Keratinocyte (primary cell): ENCODE results near the gene ZFYVE28. TPM values are rescaled to one million over a fixed set of nuclear protein-coding genes. Genes with fewer than 3 reads are reported as not detected.

Experiments
- DNase-seq: peaks from one replicate; pipeline ENCODE4 v3.0.0-alpha.2; 2011; ENCODE audit warnings: low read depth, missing footprints, low spot score
- FAIRE-seq: peaks from 2 replicates; lab custom pipeline; 2011; peaks lifted over from hg19 to GRCh38; lab: Jason Lieb, UNC
- H2AFZ ChIP-seq: 2 replicates; pipeline ENCODE4 v1.6.0; 2012; ENCODE audit warnings: low read length, control low read depth, inconsistent platforms; ENCODE audit not compliant: control insufficient read depth
- H3K27ac ChIP-seq: 2 replicates; pipeline ENCODE4 v1.5.1; 2011; ENCODE audit warnings: low read length; ENCODE audit not compliant: control insufficient read depth, insufficient read depth
- H3K27me3 ChIP-seq: 3 replicates; pipeline ENCODE4 v1.6.0; 2011; ENCODE audit warnings: low read length; ENCODE audit not compliant: control insufficient read depth, insufficient read depth; ENCODE audit errors: extremely low read depth
- H3K36me3 ChIP-seq, 2 experiments: 2 replicates in 1 of 2; 3 replicates in 1 of 2; pipeline ENCODE4 v1.5.1; 2011; ENCODE audit warnings: low read length in 2 of 2, mild to moderate bottlenecking in 1 of 2; ENCODE audit not compliant: control insufficient read depth in 2 of 2, insufficient read depth in 2 of 2; ENCODE audit errors: extremely low read depth in 1 of 2
- H3K4me1 ChIP-seq: 3 replicates; pipeline ENCODE4 v1.5.1; 2011; ENCODE audit warnings: low read length; ENCODE audit not compliant: control insufficient read depth, insufficient read depth; ENCODE audit errors: extremely low read depth
- H3K4me2 ChIP-seq: 3 replicates; pipeline ENCODE4 v1.6.0; 2011; ENCODE audit warnings: low read depth, low read length; ENCODE audit not compliant: control insufficient read depth, insufficient read depth; ENCODE audit errors: extremely low read depth
- H3K4me3 ChIP-seq, 3 experiments: fragments of 200-600 bp in 1 of 3; sonication (generic) in 1 of 3; 2 replicates in 2 of 3; 3 replicates in 1 of 3; pipeline ENCODE4 v1.5.1; 2011 to 2016; ENCODE audit warnings: low read length in 3 of 3, mild to moderate bottlenecking in 3 of 3, control low read depth in 2 of 3, inconsistent platforms in 1 of 3, low read depth in 1 of 3, mixed read lengths in 1 of 3, mixed run types in 1 of 3, moderate library complexity in 1 of 3; ENCODE audit not compliant: control insufficient read depth in 2 of 3, insufficient read depth in 2 of 3; ENCODE audit errors: extremely low read depth in 1 of 3
- H3K79me2 ChIP-seq: 2 replicates; pipeline ENCODE4 v1.6.0; 2012; ENCODE audit warnings: low read length; ENCODE audit not compliant: control insufficient read depth, insufficient read depth
- H3K9ac ChIP-seq: 3 replicates; pipeline ENCODE4 v1.6.0; 2011; ENCODE audit warnings: low read length; ENCODE audit not compliant: control insufficient read depth, insufficient read depth; ENCODE audit errors: extremely low read depth
- H3K9me1 ChIP-seq: 3 replicates; pipeline ENCODE4 v1.6.0; 2011; ENCODE audit warnings: low read length; ENCODE audit not compliant: control insufficient read depth, insufficient read depth; ENCODE audit errors: extremely low read depth
- H3K9me3 ChIP-seq: 2 replicates; pipeline ENCODE4 v1.5.1; 2012; ENCODE audit warnings: low read depth, low read length; ENCODE audit not compliant: control insufficient read depth
- H4K20me1 ChIP-seq: 3 replicates; pipeline ENCODE4 v1.6.0; 2011; ENCODE audit warnings: low read length; ENCODE audit not compliant: control insufficient read depth, insufficient read depth; ENCODE audit errors: extremely low read depth
- CTCF ChIP-seq, 3 experiments: IDR thresholded peaks in 1 of 3; conservative IDR thresholded peaks in 1 of 3; optimal IDR thresholded peaks in 1 of 3; 2 replicates in 2 of 3; 3 replicates in 1 of 3; pipeline versions ENCODE3 to v1.5.1; 2011; ENCODE audit warnings: low read length in 3 of 3, mild to moderate bottlenecking in 3 of 3, moderate library complexity in 2 of 3, control low read depth in 1 of 3, inconsistent platforms in 1 of 3; ENCODE audit not compliant: insufficient read depth in 2 of 3; ENCODE audit errors: extremely low read depth in 1 of 3
- EZH2 ChIP-seq: IDR thresholded peaks from one replicate; pipeline ENCODE4 v1.6.1; 2012; ENCODE audit warnings: inconsistent platforms, mild to moderate bottlenecking, low read length, moderate library complexity
- dilution Hi-C: fragments of 300-500 bp; cut with MboI; formaldehyde crosslinking; loops from one replicate; pipeline ENCODE4 v1.7.0; 2020; ENCODE audit warnings: low sequenced_read_pairs; ENCODE audit not compliant: extremely low pct_ligation_motif_present
- polyA plus RNA-seq, 5 experiments: library from polyadenylated mRNA; depleted of rRNA in 3 of 5; stranded (reverse) in 3 of 5; stranded (forward) in 1 of 5; unstranded in 1 of 5; fragments of >200 nt; gene quantifications; 1 replicate in 1 of 5; 2 replicates in 3 of 5; 3 replicates in 1 of 5; pipeline versions ENCODE4 v1.2.1 to v1.2.3, GENCODE V29; 2011 to 2012; ENCODE audit warnings: missing spikeins in 2 of 5, low read depth in 1 of 5, low replicate concordance in 1 of 5

Gene ZFYVE28
- polyA plus RNA-seq, 1 donor (not counting 4 experiments of a cell fraction or from before 2014, with no cell fraction given): 0.33 TPM

- Histone ChIP-seq H3K4me2 (no peak overlapping the region), H3K4me3 (no peak overlapping the region), H3K9me3 (no peaks in the 10 kb centered on the region), H3K27ac (no peak overlapping the region), H3K4me1 (peaks cover 6% of the 10 kb centered on the region), H2AFZ (no peak overlapping the region), H3K9ac (no peak overlapping the region), H3K79me2 (no peaks in the 10 kb centered on the region), H3K36me3 (no peaks in the 10 kb centered on the region), H3K9me1 (peaks cover 3% of the 10 kb centered on the region), H3K27me3 (no peaks in the 10 kb centered on the region), H4K20me1 (no peaks in the 10 kb centered on the region)
- no peak for FAIRE-seq
- DNase-seq: no peak
- dilution Hi-C loops: no loop called here
- TF ChIP-seq CTCF (optimal IDR thresholded peaks at IDR 0.05 in 1 of 3, IDR thresholded peaks at IDR 0.05 in 1 of 3, conservative IDR thresholded peaks at IDR 0.05 in 1 of 3; ENCODE audit: extremely low read depth in 1 of 3, insufficient read depth in 2 of 3, low read length in 3 of 3) (no peak), EZH2 (no peak)
Observed at GRCh38 chr4:2331519-2332200, 86.8 kb downstream of the ZFYVE28 start.

- Histone ChIP-seq H3K27ac (no peak overlapping the region), H3K36me3 (no peaks in the 10 kb centered on the region), H3K9me3 (no peaks in the 10 kb centered on the region), H2AFZ (no peak overlapping the region), H3K9ac (no peak overlapping the region), H3K4me2 (no peak overlapping the region), H3K9me1 (peaks cover 3% of the 10 kb centered on the region), H4K20me1 (no peaks in the 10 kb centered on the region), H3K27me3 (no peaks in the 10 kb centered on the region), H3K4me3 (no peak overlapping the region), H3K79me2 (no peaks in the 10 kb centered on the region), H3K4me1 (peaks cover 6% of the 10 kb centered on the region)
- dilution Hi-C loops: no loop called here
- DNase-seq: no peak
- TF ChIP-seq EZH2 (no peak), CTCF (optimal IDR thresholded peaks at IDR 0.05 in 1 of 3, IDR thresholded peaks at IDR 0.05 in 1 of 3, conservative IDR thresholded peaks at IDR 0.05 in 1 of 3; ENCODE audit: extremely low read depth in 1 of 3, insufficient read depth in 2 of 3, low read length in 3 of 3) (no peak)
- FAIRE-seq: no peak
Observed at GRCh38 chr4:2331043-2331420, 87.4 kb downstream of the ZFYVE28 start.
